Lower lobe of right lung (tissue), 2 donors: ENCODE results near the gene CSTF2T. TPM values are rescaled to one million over a fixed set of nuclear protein-coding genes. Genes with fewer than 3 reads are reported as not detected.
"Not testable (repeated sequence)": the region's sequence is repeated elsewhere in the genome, so short reads cannot be mapped to it uniquely, and the experiment has no call there.

Experiments used
- ATAC-seq, 2 donors: fragments of 200-7000 bp; cut with Tn5 transposase; one replicate each; pipeline ENCODE4 v1.9.1; 2020 to 2022; ENCODE audit warnings: mild to moderate bottlenecking in 2 of 2, moderate library complexity in 2 of 2
- DNase-seq: peaks from one replicate; pipeline ENCODE4 v3.0.0-alpha.2; 2020
- H3K27ac ChIP-seq: fragments of 200-600 bp; one replicate; pipeline ENCODE4 v1.8.0; 2022
- H3K27me3 ChIP-seq: fragments of 200-600 bp; one replicate; pipeline ENCODE4 v1.8.0; 2022; ENCODE audit warnings: low read depth
- H3K36me3 ChIP-seq: fragments of 200-600 bp; one replicate; pipeline ENCODE4 v1.8.0; 2022; ENCODE audit warnings: mild to moderate bottlenecking
- H3K4me1 ChIP-seq: fragments of 200-600 bp; one replicate; pipeline ENCODE4 v1.8.0; 2022
- H3K4me3 ChIP-seq: fragments of 200-600 bp; one replicate; pipeline ENCODE4 v1.8.0; 2022; ENCODE audit warnings: mild to moderate bottlenecking
- H3K9me3 ChIP-seq: fragments of 200-600 bp; one replicate; pipeline ENCODE4 v1.8.0; 2022
- CTCF ChIP-seq: fragments of 200-600 bp; IDR thresholded peaks from one replicate; pipeline ENCODE4 v1.8.0; 2022; ENCODE audit warnings: antibody characterized with exemption, mild to moderate bottlenecking
- intact Hi-C: fragments of 100-400 bp; cut with DNase I; formaldehyde crosslinking; loops from one replicate; pipeline ENCODE4 v1.11.0; 2022
- total RNA-seq: library from RNA; stranded (reverse); fragmentation: NEBNext Ultra II Directional; extraction: Animal tissue kit (Norgen Biotek cat#: 25700); gene quantifications from one replicate; pipeline ENCODE4 v1.2.1, GENCODE V29; 2021
- donor health status: DM: no; HTN: yes; CAD: no; lungs with severe emphysema.

The CSTF2T gene
- total RNA-seq, 1 donor from 2014 or later: 16.4 TPM

GRCh38 chr10:51698473-51699063 is 827 bp downstream of the CSTF2T start:
- DNase-seq (no peak), ATAC-seq (peak in 1 of 2 donors; percentile 8)
- TF ChIP-seq CTCF: no peak
- H3K4me3 ChIP-seq: peak overlapping the region; percentile 81
- no peaks in the 10 kb centered on the region for H3K9me3 ChIP-seq
- no peaks in the 10 kb centered on the region for H3K36me3 ChIP-seq
- H3K27me3 ChIP-seq: no peaks in the 10 kb centered on the region
- peak overlapping the region; percentile 97 for H3K27ac ChIP-seq
- intact Hi-C loops: no loop called here
- peaks cover 49% of the 10 kb centered on the region for H3K4me1 ChIP-seq

DNA sequence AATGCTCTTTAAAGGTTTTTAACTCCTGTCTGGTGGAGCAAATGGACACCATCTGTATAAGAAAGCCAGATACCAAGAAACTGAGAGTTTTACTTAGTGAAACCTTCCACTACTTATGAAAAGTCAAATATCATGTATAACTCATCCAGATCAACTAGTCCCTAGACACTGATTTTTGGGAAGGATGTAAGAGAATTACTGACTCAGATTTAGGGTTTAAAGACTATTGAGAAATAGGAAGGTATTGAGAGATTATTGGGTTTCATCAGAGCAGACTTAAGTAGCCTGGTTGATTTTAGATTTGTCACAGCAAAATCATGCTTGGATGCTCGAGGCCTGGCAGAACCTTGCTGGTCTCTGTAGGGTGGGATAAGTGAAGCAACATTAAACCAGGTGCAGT is 3.1 kb downstream of the CSTF2T start:
- Histone ChIP-seq H3K9me3 (no peaks in the 10 kb centered on the region), H3K27me3 (no peaks in the 10 kb centered on the region), H3K27ac (no peak overlapping the region), H3K4me3 (no peak overlapping the region), H3K4me1 (peaks cover 49% of the 10 kb centered on the region), H3K36me3 (no peaks in the 10 kb centered on the region)
- intact Hi-C loops: no loop called here
- no peak for TF ChIP-seq CTCF
- DNase-seq (no peak), ATAC-seq (no peak)

GRCh38 chr10:51694086-51694768 is 5.2 kb downstream of the CSTF2T start:
- Histone ChIP-seq H3K4me3 (no peak overlapping the region), H3K9me3 (no peaks in the 10 kb centered on the region), H3K36me3 (no peaks in the 10 kb centered on the region), H3K27me3 (no peaks in the 10 kb centered on the region), H3K27ac (no peak overlapping the region), H3K4me1 (peaks cover 41% of the 10 kb centered on the region)
- no peak for TF ChIP-seq CTCF
- intact Hi-C loops: no loop called here
- no peak for DNase-seq
- ATAC-seq: no peak

DNA sequence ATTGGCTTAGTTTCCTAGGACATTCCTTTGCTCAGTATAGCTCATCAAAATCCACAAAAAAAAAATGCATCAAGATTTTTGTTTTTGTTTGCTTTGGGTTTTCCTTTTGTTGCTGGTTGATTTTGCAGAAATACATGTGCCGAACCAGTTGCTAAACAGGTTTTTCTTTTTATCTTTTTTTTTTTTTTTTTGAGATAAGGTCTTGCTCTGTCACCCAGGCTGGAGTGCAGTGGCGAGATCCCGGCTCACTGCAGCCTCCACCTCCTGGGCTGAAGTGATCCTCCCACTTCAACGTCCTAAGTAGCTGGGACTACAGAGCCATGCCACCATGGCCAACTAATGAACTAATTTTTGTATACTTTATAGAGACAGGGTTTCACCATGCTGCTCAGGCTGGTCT is 8.3 kb downstream of the CSTF2T start:
- ATAC-seq: peak in 1 of 2 donors; percentile 31
- intact Hi-C loops: no loop called here
- Histone ChIP-seq H3K4me1 (peaks cover 12% of the 10 kb centered on the region), H3K36me3 (no peaks in the 10 kb centered on the region), H3K9me3 (no peaks in the 10 kb centered on the region), H3K27ac (no peak overlapping the region), H3K4me3 (no peak overlapping the region), H3K27me3 (no peaks in the 10 kb centered on the region)
- DNase-seq: no peak
- no peak for TF ChIP-seq CTCF

GRCh38 chr10:51689536-51689935 is 9.9 kb downstream of the CSTF2T start:
- Histone ChIP-seq H3K27ac (no peak overlapping the region), H3K27me3 (no peaks in the 10 kb centered on the region), H3K9me3 (no peaks in the 10 kb centered on the region), H3K36me3 (no peaks in the 10 kb centered on the region), H3K4me1 (peaks cover 4% of the 10 kb centered on the region), H3K4me3 (no peak overlapping the region)
- ATAC-seq: no peak
- DNase-seq: no peak
- intact Hi-C loops: no loop called here
- no peak for TF ChIP-seq CTCF

GRCh38 chr10:51688826-51689225 is 10.6 kb downstream of the CSTF2T start:
- H3K4me3 ChIP-seq, DNase-seq, H3K36me3 ChIP-seq, H3K27ac ChIP-seq, ATAC-seq, intact Hi-C loops, H3K27me3 ChIP-seq, H3K4me1 ChIP-seq, H3K9me3 ChIP-seq: not testable (repeated sequence)
